ENCODE data around the gene ZFAND3. TPM values are rescaled to one million over a fixed set of nuclear protein-coding genes. Genes with fewer than 3 reads are reported as not detected.
A peak's percentile ranks its signal among the peaks of the same experiment; 100 is the strongest.
"Not testable (repeated sequence)": the region's sequence is repeated elsewhere in the genome, so short reads cannot be mapped to it uniquely, and the experiment has no call there.

ZFAND3 gene
- polyA plus RNA-seq, 10 donors: 72.6 to 114 (median 89.2) TPM

DNA sequence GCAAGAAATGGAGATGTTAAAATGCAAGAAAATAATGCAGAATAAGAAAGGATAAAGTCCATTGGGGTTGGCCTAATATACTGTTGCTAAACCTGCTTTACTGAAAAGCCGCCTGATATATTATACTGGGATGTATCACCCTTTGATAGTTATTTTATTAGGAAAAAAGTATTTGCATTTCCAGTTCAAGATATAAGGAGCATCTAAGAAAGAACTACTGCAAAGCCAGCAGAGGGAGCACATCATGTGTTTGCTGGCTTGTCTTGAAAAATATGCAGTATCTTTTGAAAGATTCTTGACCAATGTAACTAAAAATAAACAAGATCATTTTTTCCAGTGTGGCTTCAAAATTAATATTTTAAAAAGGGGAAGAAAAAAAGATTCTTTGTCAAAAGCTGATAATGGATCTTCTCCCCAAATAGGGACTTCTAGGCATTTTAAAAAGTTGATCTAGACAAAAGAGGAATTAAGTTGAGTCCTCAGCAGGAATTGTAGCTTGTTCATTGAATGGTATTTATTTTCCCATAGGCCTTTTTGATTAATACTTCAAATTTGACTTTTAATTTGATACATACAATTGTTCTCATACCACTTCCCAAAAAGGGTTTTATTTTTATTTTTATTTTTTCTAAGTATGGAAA is 214.9 kb downstream of the ZFAND3 start:
- DNase-seq: peak; percentile 22 to 55 (median 27)

DNA sequence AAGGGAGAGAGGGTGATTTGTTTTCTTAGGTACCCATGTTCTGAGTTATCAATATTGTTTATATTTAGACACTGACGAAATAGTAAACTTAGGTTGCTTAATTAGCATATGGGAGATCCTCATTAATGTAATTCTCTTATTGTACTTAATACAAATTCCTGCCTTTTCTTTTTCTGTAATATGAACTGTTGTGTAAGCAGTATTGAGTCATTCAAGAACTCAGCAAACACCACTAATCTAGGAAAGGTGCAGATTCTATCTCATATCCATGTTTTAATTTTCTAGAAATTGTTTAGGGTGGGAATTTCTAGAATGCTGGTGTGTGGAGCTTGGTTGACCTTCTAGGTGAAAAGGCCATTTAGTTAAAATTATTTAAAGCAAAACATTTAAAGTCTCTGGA is 216.0 kb downstream of the ZFAND3 start:
- no peak for DNase-seq

DNA sequence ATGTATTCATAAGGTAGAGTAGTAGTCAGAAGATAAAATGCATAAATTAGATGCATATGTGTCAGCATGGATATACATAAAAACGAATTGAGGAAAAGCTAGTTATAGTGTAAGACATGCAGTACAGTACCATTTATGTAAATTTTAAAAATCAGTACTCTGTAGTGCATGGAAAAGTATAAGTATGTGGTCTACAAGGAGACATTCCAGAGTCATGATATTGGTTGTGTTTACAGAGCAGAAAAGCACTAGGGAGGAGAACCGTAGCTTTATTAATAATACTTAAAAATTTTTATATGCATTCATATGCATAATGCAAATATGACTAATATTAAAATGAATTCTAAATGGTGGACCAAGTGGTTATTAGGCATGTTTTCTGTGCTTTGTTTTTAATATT is 220.0 kb downstream of the ZFAND3 start:
- peak in 1 of 3 donors; percentile 2 for DNase-seq

DNA sequence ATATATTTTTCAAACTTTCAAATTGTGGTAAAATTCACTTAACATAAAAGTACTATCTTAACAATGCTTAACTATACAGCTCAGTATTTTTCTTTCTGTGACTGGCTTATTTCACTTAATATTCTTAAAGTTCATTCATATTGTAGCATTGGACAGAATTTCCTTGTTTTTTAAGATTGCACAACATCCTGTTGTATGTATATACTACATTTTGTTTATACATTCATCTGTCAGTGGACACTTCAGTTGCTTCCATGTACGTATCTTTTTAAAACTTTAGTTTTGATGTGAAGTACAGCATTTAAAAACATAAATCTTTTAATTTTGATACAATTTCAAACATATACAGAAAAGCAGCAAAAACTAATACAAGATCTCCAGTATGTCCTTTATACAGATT is 220.7 kb downstream of the ZFAND3 start:
- no peak for DNase-seq

DNA sequence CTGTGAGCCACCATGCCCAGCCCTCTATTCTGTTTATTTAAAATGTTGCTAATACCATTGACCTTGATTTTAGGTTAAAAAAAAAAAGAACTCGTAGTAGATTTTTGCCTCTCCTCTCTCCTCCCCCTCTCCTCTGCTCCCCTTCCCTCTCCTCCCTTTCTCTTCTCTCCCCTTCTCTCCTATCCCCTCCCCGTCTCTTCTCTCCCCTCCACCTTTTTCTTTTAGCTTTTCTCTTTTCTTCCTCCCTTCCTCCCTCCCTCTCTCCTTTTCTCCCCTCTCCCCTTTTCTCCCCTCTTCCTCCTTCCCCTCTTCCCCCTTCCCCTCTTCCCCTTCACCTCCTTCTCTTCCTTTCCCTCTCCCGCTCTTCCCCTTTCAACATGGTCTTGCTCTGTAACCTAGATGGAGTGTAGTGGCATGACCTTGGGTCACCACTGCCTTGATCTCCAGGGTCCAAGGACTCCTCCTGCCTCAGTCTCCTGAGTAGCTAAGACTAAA is 223.8 kb downstream of the ZFAND3 start:
- no peak for DNase-seq

DNA sequence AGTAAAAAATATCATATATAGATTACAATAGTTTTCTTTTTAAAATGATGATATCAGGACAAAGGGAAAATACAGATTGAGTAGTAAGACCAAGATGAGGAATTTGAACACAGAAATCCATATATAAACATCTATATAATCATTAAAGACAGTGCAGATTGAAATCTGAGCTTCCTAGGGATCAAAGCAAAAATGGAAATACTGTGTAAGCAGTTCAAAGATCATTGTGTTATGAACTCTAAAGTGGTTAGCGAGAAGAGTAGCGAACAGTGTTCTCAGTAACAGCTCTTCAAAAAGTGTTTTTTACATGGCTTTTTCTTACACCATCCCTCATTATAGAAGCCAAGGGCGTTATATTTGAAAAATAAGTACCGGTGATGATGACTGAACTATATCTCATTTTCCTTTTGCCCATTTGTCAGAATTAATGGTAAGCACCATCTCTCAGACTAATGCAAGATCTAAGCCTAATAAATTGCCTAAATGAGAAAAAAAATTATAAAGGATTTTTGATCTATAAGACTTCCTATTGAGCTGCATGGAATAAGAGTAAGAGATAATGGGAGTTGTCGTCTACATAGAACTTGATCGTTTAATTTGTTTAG is 226.3 kb downstream of the ZFAND3 start:
- DNase-seq: no peak

DNA sequence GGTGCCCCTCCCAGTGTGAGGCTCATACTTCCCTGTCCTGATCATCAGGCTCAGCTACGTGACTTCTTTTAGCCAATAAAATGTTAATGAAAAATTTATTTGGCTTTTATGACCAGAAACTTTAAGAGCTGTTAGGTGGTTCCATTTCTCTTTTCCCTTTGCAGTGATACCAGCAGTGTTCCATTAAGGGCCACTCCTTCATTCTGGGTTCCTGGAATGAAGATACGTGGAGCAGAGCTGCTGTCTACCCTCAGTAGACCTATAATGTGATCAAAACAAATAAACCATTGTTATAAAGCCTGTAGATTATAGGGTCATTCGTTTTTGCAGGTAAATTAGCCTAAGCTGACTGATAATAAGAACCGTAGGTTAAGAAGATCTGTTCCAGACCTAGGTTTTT is 228.0 kb downstream of the ZFAND3 start:
- DNase-seq: no peak

DNA sequence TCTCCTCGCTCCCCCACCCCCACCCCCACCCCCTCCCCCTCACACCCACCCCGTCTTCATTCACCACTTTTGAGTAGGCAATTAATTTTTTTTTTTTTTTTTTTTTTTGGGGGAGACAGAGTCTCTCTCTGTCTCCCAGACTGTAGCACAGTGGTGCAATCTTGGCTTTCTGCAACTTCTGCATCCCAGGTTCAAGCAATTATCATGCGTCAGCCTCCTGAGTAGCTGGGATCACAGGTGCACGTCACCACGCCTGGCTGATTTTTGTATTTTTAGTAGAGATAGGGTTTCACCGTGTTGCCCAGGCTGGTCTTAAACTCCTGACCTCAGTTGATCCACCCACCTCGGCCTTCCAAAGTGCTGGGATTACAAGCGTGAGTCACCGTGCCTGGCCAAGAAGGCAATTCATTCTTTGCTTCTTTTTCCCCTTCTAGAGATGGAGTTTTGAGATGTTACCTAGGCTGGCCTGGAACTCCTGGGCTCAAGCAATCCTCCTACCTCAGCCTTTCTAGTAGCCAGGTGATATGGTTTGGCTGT is 230.4 kb downstream of the ZFAND3 start:
- DNase-seq: not testable (repeated sequence)

DNA sequence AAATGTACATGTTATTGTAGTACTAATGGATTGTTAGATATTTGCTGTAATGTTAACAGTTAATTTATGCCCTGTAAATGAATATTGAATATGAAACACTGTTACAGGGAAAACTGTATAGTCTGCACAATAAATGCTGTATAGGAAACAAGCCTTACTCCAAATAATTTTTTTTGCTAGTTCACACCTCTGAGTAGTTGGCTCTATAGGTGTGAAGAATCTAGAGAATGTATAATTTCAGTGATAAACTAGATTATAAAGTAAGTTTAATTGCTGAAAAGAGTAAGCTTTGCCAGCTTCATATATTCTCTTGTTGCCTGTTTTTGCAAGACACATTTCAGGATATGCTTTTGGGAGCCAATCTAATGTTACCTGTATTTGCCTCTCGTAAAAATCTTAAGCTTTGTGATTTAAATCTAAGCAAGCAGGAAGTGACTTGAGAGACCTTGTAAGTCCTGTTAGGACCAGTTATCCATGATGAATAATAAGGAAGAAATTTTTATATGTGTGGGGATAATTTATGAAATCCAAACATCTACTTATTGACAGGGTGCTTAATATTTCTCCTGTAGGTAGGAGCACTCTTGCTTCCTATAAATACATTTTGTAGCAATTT is 232.4 kb downstream of the ZFAND3 start:
- DNase-seq: no peak

DNA sequence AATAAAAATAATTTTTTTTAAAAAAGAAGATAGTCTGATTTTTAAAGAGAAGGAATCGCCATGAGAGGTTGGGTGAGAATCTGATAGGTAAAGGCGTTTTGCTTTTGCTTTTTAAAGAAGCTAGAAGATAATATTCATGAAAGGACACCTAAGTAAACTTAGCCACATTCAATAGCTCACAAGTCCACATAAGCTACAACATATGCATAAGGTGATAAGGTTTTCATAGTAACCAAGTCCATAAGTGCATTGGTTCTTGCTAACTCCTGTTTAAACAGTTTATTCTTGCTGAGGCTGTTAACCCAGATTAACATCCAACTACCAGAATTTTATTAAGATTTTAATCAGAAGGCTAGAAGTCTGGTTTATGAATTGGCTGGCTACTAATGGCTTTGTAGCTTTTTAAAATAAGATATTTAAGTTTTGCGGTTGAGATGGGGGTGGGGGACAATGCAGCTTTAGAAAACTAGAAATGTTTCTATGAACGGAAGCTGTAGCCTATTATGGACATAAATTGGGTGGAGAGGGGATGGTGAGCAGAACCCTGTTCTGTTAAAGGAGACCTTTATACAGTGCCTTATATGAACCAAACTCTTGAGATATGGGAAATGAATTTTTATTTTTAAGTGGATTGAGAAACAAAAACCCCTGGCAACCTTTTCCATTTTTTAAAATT is 235.1 kb downstream of the ZFAND3 start:
- no peak for DNase-seq

DNA sequence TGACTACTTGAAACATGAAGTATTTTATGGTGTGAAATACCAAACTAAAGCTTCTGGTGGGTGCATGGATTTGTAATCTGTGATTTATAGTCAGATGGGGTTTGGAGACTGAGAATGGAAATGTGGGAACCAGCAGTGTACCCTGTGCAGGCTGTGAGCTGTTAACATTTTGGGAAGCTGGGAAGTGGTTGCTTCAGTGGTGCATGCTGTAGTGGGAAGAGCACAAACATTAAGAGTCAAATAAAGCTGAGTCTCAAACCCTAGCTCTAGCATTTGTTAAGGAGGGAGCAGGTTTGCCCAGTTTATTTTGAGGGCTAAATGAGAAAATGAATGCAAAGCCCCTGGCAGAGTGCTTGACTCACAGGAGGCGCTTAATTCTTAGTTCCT is 235.7 kb downstream of the ZFAND3 start:
- no peak for DNase-seq

DNA sequence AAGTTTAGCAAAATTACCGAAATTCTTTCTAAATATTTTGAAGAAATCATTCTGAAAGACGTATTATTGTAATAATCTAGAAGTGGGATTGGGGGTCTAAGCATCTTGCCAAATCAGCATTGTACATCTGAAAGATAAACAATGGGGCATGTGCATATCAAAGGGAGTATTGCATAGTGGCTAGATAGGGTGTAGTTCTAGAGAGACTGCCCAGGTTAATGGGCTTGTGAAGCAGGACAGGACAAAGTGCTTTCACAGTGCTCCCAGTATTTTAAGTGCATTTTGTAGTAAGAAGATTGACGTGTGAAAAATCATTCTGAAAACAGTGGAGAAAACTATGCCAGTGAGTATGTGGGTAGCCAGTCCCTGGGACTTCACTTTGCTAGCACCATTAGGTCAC is 236.8 kb downstream of the ZFAND3 start:
- no peak for DNase-seq

DNA sequence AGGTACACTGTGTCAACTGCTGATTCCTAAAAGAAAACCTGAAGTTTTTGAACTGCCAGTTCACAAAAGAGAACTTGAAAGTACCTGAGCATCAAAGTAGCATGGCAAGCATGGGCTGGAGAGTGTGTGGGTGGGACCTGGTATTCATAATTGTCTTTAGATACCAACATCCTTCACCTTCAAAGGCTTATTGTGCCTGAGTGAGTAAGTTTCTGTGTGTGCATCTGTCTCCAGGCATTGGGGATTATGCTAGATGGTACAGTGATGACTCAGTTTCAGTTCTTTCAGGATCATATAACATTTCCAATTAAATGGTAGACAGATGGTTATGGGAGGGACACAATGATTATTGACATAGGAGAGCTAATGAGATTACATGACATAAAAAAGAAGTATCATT is 238.5 kb downstream of the ZFAND3 start:
- peak in 1 of 3 donors; percentile 19 for DNase-seq

DNA sequence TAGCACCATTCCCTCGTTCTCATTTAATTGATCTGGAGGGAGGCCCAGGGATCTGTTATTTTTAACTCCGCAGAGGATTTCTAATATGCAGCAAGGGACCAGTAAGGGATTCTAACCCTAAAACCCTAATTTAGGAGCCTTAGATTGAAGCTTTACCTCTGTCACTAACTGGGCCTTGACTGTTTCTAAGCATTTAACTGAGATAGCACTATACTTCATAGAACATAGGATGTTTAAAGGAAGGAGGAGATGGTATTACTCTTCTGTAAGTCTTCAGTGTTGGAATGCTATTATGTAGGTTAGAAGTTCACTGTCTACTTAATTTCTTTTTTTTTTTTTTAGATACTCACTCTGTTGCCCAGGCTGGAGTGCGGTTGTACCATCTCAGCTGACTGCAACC is 242.5 kb downstream of the ZFAND3 start:
- no peak for DNase-seq

DNA sequence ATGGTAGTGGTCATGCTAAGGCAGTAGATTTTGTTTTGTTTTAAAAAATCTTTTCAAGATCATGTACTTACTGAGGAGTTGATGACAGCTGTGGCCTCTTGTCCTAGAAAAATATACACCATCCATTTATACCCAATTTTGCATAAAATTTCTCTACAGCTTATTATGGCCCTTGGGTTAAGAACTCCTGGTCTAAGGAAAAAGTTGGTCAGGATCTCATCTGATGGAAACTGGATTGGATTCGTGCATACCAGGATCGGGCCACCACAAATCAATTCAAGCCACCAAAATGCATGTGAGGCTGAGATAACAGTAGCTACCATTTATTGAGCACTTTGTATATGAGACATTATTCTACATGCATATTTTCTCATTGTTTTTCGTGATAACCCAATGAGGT is 244.4 kb downstream of the ZFAND3 start:
- no peak for DNase-seq

DNA sequence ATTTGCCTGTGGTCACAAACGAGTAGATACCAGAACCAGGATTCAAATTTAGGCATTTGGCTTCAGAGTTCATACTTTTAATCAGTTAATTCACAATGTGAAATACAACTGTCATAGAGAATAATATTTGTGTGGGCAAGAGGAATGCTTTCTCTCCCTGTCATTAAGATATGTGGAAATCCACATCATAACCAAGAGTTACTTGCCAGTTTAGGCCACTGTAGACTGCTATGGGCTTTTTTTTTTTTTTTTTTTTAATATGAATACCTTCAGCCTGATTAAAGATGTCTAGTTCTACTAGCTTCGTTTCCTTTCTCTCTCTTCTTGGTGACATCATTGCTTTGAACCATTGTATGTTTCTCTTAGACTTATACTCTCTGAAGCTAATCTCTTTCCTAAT is 244.9 kb downstream of the ZFAND3 start:
- DNase-seq: no peak

DNA sequence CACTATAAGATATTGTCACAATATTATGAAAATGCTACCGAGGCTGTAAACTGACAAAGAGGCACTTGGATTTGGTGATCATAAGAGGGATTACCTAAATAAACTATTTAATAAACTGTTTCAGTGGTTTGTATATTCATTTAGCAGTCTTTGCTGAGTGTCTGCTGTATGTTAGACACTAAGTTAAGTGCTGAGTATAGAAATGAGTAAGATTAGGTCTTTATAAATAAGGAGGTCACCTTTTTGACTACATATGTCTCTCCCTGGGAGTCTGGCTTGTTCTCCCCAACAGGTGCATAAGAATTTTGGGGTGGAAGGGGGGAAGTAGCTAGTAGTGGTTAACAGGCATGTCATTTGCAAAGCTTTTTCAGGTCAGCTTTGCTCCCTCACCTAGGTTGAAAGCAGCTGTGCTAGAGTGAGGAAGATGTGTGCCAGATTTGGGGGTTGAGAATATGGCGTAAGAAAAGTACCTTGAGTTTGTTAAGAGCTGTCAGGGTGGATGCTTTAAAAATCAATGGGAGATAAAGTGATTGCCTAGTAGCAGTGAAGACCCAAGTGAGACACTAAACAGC is 246.3 kb downstream of the ZFAND3 start:
- DNase-seq: no peak

DNA sequence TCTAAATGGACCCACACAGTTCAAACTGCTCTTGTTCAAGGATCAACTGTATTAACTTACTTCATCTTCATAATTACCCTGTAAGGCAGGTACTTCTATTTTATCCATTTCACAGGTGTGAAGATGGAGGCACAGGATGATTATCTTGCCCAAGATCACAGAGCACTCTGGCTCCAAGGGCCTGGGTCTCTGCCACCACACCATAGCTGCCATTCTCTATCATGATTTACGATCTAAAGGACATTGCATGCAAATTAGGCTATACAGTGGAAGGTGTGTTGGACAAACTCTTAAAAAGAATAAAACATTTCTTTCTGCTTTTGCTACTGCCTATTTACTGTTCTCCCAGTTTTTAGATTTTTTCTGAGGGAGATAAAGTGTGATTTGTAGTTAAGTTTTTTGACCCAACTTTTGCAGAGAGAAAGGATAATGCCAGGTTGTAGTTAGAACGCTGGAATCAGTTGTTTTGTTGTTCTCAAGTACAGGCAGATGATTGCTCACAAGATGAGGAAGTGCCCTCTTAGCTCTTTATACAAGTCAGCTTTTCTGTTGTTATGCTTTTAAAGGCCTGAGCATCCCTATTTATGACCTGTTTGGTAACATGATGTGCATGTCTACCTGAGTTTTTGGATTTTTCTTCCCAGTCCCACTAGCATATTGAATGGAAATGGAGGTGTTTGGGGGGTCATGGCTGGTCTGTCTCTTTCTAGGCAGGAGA is 247.9 kb downstream of the ZFAND3 start:
- DNase-seq: no peak

DNA sequence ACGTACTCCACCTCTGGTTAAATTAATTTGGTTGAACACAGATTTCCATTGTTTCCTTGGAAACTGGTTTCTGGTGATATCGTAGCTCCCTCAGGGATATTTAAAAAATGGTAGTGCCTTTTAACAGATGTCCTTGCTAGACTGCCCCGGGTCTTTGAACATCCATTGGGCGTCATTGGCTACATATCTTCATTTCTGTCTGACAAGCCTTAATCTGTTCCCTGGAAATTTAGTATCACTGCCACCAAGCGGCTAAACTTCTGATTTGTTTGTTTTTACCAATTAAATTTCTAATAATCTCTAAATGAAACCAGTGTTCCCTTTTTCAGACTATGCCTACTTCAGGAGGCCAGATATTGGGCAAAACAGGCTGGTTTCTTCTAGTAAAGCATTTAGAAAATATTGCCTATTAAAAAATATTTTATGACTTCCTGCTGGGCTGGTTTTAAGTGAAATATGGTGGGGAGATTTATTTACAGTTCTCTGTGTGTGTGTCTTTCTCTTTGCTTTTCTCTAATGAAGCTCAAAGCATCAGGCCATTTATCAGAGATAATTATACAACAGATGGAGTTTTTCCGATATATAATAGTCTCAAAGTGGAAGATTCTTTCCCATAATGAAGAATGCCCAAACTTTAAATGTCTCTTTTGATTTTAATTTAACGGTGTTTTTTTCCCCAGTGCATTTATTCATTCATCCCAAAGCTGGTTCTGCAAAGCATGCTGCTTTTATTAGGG is 249.5 kb downstream of the ZFAND3 start:
- DNase-seq: peak in 2 of 3 donors; percentile 6 to 15

DNA sequence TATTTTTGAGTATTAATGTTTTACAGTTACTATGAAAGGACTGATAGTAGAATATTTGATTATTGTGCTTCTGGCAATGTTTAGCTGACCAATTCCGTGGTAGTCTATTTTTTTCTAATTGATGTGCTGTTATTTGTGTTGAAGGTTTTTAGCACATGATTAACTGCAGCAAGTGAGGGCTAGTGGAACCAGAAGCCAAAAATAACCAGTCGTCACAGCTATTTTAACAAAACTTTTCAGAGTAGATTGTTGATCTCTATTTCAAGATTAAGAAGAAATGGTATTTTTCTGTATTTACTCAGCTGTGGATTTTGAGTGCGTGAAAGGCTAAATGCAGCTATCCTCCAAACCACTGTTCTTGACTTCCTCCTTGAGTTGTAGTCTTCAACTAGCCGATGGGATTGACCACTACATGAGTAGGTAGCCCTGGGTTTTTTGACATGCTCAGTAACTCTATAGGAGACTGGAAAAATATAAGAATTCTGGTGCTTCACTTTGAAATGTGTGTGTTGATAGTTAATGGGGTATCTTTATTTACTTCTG is 258.0 kb downstream of the ZFAND3 start:
- no peak for DNase-seq
